DMS79 (cell line): ENCODE data around the gene E2F2.
A peak's percentile ranks its signal among the peaks of the same experiment; 100 is the strongest.

Experiments used
- DNase-seq: peaks from one replicate; lab custom pipeline; 2025; lab: John Stamatoyannopoulos, UW

E2F2 gene

DNA sequence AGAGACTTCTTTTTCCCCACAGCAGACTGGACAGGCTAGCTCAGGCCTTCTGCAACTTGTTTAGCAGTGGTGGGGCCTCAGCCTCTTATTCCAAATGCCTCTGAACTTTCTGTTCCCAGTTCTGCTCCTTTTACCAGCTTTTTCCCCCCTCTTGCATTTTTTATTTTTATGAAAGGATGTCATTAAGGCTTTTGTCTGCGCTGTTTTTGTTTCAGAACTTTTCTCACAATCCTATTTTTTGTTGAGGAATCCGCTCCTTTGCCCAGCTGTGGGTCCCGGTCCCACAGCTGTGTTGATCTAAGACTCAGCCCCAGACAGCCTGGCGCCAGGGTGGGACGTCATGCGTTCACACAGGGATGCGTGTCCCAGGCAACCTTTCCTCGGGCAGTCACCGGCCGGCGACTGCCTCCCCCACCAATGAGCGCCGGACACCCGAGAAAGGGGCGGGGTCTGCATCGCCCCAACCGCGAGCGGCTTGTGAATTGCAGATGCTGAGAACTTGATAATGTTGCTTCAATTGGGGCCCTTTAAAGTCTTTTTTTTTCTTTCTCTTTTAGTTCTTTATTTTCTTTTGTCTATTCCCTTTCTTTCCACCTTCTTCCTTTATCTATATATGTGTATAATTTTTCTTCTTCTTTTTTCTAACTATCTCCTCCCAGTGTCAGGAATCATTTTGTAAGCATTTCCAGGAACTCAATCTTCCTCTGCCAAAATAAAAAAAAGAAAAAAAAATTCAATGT is 31.3 kb upstream of the E2F2 start:
- DNase-seq, result peak; percentile 97

DNA sequence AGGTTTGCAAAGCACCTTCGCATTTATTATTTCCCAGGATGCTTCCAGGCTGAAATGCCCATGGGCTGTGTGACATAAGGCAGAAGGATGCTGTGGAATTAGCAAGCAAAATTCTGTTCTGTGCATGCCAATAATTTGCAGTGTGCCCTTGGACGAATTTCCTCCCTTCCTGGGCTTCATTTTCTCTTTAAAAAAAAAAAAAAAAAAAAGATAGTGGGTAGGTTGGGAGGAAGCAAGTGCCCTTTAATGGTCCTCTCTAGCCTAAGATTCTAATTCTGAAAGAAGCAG is 30.7 kb upstream of the E2F2 start:
- no peak for DNase-seq

DNA sequence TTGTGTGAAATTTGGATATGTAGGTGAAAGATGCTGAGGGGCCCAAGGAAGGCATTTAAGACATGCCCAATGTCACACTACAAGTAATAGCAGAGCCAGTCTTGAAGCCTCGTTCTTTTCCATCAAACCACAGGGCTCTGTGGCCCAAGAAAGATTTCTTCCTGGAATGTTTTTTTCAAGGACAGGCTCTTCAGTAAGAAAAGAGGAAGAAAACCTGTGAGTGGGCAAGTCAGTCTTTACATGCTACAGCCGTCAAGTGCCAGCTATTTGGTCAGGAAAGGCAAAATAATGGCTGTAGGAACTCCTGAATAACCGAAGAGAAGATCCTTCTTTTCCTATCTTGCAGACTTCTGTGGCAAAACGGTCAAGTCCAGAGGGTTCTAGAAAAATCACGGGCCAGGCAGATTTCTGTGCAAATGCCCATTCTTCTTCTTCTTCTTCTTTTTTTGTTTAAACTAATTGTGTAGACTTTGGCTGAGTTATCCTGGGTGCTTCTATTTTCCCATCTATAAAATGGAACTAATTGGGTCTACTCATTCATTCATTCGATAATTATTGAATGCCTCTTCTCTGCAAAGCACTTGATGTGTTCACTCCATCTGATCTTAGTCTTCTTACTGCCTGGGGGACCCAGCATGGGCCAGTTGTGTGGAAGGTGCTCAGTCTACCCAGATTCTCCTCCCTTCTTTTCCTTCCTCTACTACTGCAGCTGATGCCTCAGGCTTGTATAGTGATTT is 30.2 kb upstream of the E2F2 start:
- peak; percentile 40 for DNase-seq

DNA sequence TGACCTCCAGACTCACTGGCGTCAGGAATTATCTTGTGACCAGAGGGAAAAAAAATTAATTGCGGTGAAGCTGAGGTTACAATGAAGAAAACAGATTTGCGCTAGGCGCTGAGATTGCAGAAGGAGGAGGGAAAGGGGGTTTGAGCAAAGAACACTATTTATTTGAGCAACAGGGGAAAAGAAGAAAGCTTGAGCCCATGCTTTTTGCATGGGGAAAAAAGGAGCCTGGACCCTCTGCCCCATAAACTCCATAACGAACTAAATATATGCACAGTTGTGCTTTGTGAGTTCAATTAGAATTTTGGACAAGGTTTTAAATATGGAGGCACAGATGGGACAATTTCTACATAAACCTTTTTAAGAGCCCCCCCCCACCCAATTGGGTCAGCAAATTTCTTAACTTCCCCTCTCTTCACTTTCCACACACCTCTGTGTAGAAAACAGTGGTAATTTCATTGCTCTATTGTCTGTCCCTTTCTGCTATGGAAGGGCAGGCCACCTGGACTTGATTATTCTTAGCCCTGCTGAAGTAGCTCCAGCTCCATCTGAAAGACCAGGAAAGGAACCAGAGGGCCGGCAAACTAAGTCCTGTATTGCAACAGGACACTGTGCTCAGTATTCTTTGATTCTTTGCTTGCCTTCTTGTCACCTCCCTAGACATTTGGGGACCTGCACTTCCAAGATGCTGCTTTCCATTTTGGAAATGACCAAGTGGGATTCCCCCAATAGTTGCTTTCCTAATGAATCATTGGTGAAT is 29.1 kb upstream of the E2F2 start:
- no peak for DNase-seq

DNA sequence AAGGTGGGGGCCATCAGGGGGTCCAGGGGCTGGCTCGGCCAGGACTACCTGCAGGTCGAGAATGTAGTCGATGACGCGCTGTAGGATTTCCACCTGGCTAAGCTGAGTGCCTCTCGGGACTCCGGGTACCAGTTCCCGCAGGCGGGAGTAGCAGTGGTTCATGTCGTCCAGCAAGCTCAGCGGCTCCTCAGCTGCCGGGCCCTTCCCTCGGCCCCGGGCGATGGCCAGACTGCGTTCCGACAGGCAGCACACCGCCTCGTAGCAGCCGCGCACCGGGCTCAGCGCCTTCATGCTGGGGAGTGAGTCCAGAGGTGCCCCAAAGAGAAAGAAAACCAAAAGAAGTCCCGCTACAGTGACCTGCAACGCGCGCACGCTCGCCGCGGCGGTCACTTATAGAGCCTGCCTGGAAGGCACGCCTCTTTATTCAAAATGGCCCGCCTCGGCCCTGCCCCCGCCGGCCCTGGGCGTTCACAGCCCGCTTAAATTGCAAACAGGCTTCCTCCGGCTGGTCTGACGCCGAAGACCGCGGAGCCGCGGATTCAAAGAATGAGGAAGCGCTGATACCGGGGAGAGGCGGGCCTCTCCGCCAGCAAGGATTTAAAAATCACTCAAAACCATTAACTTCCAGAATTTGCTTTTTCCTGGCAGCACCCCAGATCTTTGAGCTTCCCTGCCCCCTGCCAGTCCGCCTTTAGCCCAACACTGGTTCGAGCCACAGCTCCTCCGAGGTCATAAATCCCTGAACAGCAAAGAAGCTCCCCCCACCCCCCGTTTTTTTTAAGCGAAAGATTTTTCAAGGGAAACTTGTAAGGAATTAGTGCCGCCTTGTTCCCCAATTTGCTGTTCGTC is 28.3 kb upstream of the E2F2 start, which contains the start of gene ID3:
TSS of gene ID3 (minus strand) at position 366 of the 849 bp plus-strand sequence. CDS start at position 291, 75 bp downstream.
- peak; percentile 93 for DNase-seq

DNA sequence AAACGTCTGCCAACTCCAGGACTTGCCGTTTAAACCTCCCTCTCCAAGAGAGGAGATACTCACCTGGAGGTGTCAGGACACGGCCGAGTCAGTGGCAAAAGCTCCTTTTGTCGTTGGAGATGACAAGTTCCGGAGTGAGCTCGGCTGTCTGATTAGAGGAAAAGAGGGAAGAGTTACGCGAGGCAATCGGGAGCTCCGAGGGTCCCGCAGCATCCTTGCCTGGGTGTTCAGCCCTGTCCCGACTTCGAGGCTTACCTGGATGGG is 27.8 kb upstream of the E2F2 start:
- DNase-seq, result no peak

DNA sequence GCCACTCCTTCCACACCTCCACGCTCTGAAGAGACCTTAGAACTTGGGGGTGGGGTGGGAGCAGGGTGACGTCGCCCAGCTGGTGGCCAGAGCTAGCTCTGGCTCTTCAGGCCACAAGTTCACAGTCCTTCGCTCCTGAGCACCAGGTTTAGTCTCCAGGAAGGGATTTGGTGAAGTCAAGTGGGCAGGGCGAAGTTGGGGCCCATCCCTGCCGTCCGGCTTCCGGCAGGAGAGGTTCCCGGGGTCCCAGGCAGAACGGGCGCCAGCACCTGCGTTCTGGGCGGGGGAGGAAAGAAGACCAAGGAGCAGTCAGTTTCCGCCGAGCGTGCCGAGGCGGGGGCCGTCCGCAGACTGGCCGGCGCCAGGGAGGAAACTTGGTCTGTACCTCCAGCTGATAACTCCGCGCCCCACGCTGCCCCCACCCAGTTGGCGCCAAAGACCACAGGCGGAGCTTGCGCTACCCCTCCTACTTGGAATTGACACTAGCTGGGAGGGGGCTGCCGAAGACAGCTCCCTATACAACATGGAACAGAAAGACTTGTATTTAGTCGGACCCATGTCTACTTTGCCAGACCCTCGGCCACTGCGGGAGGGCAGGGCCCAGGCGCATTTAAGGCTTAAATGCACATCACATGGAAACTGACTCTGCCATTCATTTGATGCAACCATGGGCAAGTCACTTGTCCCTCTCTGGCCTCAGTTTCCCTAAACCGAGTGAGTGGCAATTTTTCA is 27.3 kb upstream of the E2F2 start:
- peak; percentile 90 for DNase-seq

DNA sequence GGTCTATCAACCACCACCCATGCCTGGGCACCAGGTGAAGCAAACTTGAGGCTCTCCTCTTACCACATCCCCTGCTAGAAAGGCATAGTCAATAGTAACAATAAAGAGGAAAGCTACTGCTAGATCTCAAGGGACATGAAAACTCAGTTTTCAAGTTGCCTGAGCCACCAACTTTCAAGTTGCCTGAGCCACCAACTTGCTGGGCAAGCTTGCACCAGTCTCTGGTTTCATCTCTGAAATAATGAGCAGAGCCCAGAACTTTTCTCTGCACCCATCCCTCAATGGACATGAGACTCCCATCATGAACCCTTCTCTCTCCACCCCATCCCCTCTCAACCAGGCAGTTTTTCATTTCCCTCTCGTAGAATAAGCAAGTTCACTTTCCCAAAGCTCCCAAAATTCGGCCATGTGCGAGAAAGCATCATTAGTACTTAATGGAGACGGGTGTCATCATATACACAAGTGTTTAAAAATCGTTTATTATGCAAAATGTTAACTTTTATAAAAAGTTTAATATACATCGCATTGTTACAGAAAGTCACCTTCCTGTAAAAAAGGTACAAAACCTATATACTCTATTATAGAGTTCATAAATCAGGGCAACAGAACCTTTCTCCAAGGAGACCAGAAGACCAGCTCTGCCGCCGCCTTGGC is 26.6 kb upstream of the E2F2 start:
- no peak for DNase-seq

DNA sequence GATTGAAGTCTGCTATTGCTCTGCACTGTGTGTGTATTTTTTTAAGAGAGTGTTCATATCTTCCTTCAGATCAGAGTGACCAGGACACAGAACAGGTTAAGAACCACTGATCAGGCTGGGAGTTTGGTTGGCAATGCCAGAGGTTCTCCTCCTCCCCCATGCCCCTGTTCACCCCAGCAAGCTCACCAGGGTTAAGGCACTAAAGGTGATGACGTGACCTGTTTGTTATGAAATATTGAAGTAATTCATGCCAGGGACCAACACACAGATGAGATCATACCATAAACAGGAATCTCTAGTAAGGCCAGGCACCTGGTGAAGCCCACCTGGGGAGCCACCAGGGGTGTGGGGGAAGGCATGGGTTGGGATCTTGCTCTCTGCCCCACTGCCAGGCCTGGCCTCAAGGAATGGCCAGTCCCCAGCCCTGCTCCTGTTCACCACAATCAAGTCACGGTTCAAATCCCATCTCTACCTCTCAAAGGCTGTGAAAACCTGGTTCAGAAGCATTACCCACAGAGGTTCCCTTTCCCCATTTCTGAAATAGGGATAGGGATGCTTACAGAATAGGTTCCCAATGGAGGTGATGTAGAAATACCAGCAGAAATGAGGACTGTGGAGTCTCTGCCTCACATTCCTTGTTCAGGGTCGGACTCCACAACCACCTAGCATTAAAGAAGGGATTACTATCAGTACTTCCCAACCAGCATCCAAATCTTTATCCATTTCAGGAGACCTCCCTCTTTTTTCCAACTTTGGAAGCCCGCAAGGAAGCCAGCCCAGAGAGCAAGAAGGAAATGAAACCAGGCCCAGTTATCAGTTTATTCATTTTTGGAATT is 25.8 kb upstream of the E2F2 start:
- DNase-seq, result peak; percentile 39

DNA sequence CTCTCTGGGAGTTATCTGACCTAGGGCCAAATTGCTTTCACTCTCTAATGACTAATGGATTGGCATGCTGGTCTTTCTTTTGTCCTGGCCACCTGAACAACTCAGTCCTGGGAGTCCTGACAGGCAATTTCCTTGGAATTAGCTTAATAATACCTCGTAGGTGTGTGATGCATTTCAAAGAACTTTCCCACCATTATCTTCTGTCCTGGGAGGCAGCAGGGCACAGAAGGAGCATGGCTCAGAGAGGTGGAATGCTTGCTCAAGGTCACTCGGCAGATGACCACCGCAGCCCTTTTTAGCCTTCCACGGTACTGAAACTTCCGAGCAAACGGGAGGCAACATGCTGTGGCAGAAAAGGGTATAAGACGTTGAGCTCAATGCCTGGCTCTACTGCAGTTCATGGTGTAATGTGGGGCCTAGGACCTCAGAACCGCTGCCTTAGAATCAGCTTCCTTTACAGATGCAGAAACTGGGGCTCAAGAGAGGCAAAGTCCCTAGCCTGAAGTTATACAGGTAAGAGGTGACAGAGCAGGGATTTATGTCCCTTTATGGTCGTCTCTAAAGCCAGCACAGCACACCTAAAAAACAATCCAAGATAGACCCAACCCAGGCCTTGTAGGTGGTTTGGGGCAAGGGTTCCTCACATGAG is 25.1 kb upstream of the E2F2 start:
- DNase-seq, result no peak

DNA sequence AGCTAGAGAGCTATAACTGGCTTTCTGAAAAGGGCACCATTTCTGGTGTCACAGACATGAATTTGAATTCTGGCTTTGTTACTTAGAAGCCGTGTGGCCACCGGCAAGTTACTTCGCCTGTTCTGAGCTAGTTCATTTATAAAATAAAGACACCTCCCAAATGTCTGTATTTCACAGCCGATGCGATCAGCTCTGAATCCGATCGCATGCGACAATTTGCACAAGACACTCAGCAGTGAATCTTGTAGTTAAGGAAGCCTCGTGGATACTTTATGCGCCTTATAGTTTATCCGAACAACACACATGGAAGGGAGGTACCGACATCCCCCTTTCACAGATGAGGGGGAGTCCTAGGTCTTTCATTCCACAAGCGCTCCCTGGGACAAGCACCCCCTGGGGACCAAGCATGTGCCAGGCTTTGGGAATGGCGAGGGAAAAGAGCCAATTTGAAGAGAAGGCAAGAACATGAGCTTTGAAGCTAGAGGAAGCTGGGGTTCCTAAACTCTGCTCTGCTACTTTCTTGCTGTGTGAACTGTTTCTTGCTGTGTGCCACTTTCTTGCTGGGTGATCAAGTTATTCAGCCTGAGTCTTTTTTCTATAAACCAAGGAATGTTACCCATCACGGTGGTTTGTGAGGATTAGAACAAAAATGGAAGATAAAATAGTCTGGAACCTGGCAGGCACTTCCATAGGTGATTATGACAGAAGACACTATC is 24.4 kb upstream of the E2F2 start:
- DNase-seq, result peak; percentile 61

DNA sequence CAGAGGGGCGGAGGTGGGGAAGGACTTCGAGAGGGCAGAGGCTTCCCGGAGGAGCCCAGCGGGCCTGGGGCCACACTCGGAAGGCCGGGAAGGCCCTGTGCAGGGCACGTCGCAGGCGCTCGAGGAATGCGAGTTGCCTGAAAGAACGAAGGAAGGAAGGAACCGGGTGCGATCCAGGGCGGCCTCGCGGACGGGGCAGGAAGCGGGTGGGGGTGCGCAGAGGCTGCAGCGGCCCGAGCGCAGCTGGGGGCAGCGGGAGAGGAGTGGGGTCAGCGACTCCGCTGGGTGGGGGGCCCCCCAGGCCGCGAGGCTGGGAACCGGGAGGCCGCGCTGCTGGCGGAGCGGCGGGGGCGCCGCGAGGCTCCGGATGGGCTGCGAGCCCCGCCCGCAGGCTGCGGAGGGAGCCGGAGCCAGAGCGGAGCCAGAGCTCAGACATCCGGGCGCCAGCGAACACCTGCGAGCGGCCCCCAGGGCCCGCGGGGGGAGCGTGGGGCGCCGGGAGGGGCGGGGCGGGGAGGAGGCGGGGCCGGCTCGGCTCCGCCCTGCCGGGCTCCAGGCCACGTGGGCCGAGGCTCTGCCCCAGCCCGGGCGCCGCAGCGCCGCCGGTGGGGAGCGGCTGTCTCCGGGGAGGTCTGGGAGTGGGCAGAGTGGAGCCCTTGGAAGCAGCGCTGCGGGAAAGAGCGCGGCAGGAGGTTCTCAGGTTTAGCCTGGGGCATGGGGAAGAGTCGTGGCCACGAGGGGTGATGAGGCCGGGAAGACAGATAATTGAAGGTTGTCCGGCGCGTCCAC is 23.6 kb upstream of the E2F2 start:
- DNase-seq, result peak; percentile 85

DNA sequence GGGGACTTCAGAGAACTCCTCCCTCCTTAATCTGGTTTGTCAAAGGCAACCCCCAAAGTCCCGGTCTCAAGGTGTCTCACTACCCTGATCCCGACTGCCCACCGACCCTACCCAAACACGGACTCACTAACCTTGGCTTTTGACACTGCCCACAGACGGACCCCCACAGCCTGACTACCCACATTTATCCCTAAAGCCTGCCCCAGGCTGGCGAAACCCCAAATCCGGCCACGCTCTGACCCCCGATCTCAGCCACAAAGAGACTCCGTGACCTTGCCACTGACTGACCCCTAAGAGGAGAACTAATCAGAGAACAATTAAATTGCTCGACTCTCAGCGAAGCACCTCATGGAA is 23.1 kb upstream of the E2F2 start:
- DNase-seq, result no peak

DNA sequence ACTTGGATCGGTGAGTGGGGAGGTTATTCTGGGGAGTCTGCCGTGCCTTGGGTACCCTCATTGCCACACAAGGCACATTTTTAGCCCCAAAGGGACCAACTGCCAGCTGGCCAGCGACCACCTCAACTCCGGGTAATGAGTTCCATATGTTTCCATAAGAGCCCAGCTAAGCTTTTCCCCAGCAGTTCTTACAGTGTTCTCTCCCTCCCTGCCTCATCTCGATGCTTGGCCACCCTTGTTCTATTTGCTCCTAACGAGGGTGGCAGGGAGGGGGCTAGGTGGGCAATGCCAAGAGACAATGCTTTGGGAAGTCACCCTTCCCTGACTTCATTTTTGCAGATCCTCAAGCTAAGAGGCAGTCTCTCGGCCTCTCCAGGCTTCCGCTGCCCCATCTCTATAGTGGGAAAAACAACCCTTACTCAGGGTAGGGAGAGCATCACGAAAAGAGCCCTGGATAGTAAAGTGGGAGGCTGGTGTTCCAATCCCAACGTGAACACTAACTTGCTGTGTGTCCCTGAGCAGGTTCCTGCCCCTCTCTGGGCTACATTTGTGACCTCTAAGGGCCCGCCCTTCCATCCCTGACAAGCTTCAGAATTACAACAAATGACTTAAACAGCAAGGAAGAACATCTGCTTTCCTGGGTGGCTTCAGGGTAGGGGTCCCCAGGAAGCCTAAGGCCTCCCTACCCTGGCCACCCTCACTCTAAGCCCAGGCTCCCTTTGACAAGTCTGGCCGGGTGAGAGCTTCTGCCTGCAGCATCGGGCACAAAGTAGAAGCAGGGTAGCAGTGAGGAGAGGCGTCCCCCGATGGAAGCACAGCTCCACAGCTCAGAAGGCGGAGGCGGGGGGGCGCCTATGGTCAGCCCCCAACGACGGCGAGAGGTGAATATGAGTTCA is 22.4 kb upstream of the E2F2 start:
- DNase-seq, result no peak

DNA sequence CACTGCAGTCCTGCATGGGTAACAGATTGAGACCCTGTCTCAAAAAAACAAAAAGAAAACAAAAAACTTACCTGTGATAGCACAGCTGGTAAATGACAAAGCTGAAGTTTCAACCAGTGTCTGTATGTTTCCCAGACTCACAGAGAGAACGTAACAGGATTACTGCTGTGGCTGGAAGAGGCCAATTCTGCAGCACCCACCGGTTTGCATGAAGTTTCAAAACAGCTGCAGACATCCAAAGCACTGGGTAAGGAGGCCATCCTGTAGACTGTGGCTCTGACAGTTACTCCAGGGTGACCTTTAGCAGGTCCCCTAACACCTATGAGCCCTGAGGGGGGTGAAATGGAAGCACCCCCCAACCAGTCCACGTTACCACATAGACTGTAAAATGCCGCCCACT is 20.8 kb upstream of the E2F2 start:
- DNase-seq, result no peak

DNA sequence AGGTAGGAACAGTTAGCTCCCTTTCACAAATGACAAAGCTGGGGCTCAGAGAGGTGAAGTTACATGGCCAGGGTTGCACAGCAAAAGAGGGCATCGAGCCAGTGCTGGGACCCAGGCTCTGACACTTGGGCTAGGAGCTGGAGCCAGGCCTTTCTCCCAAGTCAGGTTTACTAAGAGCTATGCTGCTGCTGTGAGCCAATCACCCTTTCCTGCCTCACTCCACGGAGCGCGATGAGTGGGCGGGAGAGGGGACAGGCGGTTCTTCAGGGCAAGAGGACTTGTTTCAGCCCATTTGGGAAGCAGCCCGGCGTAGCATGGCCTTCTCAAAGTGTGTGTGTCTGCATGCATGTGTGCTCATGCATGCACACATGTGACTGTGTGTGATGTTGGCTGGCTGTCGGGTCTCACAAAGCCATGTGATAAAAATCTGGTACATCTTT is 17.7 kb upstream of the E2F2 start:
- peak; percentile 94 for DNase-seq

DNA sequence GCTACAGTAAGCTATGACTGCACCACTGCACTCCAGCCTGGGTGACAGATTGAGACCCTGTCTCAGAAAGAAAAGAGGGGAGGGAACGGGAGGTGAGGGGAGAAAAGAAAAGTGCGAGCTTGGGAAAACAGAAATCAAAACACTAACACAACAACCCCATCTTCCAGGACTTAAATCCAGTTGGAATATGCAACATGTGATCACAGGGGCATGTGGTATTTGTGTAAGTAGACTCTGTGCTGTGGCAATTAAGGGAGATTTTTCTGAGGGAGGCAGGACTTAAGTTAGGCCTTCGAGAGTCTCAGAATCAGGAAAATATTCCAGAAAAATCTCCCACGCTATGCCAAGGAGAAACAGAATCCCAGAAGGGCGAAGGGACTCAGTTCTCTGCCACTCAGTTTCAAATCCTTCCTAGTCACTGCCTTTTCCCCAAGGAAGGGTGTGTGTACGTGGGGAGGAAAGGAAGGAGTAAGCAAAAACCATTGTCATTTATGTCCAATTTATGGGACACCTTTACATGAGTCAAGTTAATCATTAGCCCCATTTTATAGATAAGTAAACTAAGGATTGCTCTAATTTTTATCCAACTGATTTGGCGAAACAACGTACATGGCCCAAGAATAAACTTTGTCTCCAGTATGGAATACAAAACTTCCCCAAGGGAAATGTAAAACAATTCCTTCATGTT is 16.0 kb upstream of the E2F2 start:
- DNase-seq, result no peak
